ENCODE measurements around the gene RABGAP1L.

RABGAP1L gene

GRCh38 chr1:174654560-174654959 is 495.2 kb downstream of the RABGAP1L start:
- TF ChIP-seq CTCF (IDR thresholded peaks at IDR 0.05; ENCODE audit: insufficient read depth, low read length, poor library complexity, severe bottlenecking) = no peak
- DNase-seq (ENCODE audit: extremely low read depth, insufficient read length) = no peak
- Histone ChIP-seq H3K4me3 (replicated peaks; ENCODE audit: low read depth, low read length) (no peak overlapping the region), H3K27me3 (replicated peaks; ENCODE audit: control insufficient read depth, insufficient read depth, low read length) (no peaks in the 10 kb centered on the region), H3K36me3 (ENCODE audit: control insufficient read depth, insufficient read depth, low read length) (no peaks in the 10 kb centered on the region)

GRCh38 chr1:174656409-174657059 is 497.2 kb downstream of the RABGAP1L start:
- Histone ChIP-seq H3K4me3 (replicated peaks; ENCODE audit: low read depth, low read length) (no peak overlapping the region), H3K27me3 (replicated peaks; ENCODE audit: control insufficient read depth, insufficient read depth, low read length) (no peaks in the 10 kb centered on the region), H3K36me3 (ENCODE audit: control insufficient read depth, insufficient read depth, low read length) (no peaks in the 10 kb centered on the region; the same call in 1 of the 2 replicates)
- TF ChIP-seq CTCF (IDR thresholded peaks at IDR 0.05; ENCODE audit: insufficient read depth, low read length, poor library complexity, severe bottlenecking) = no peak
- DNase-seq (ENCODE audit: extremely low read depth, insufficient read length) = no peak

GRCh38 chr1:174657411-174657810 is 498.1 kb downstream of the RABGAP1L start:
- TF ChIP-seq CTCF (IDR thresholded peaks at IDR 0.05; ENCODE audit: insufficient read depth, low read length, poor library complexity, severe bottlenecking) = no peak
- DNase-seq (ENCODE audit: extremely low read depth, insufficient read length) = no peak
- no peaks in the 10 kb centered on the region for H3K27me3 ChIP-seq (replicated peaks; ENCODE audit: control insufficient read depth, insufficient read depth, low read length)
- H3K4me3 ChIP-seq (replicated peaks; ENCODE audit: low read depth, low read length) = no peak overlapping the region
- H3K36me3 ChIP-seq (ENCODE audit: control insufficient read depth, insufficient read depth, low read length) = no peaks in the 10 kb centered on the region; the same call in 1 of the 2 replicates

DNA sequence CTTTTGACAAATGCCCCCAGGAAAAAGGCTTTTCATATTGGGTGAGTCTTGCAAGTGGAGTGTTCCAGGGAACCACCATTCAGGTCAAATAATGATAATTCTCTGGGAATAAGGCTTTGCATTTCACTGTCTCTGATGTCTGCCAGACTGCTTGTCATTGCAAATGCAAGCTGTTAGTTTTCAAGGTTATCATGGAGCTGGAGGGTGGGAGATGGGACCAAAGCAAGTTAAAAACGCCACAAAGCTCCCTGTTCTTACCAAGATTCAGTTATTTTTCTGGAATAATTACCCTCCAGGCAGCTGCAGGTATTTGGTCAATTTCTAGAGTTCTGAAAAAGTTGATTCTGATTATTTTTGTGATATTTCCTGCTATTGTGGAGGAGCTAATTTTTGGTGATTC is 498.6 kb downstream of the RABGAP1L start:
- no peak for DNase-seq (ENCODE audit: extremely low read depth, insufficient read length)
- H3K27me3 ChIP-seq (replicated peaks; ENCODE audit: control insufficient read depth, insufficient read depth, low read length) = no peaks in the 10 kb centered on the region
- H3K4me3 ChIP-seq (replicated peaks; ENCODE audit: low read depth, low read length) = no peak overlapping the region
- no peak for TF ChIP-seq CTCF (IDR thresholded peaks at IDR 0.05; ENCODE audit: insufficient read depth, low read length, poor library complexity, severe bottlenecking)
- H3K36me3 ChIP-seq (ENCODE audit: control insufficient read depth, insufficient read depth, low read length) = no peaks in the 10 kb centered on the region; the same call in 1 of the 2 replicates

GRCh38 chr1:174659823-174660222 is 500.5 kb downstream of the RABGAP1L start:
- TF ChIP-seq CTCF (IDR thresholded peaks at IDR 0.05; ENCODE audit: insufficient read depth, low read length, poor library complexity, severe bottlenecking) = no peak
- DNase-seq (ENCODE audit: extremely low read depth, insufficient read length) = no peak
- no peaks in the 10 kb centered on the region; the same call in 1 of the 2 replicates for H3K36me3 ChIP-seq (ENCODE audit: control insufficient read depth, insufficient read depth, low read length)
- H3K27me3 ChIP-seq (replicated peaks; ENCODE audit: control insufficient read depth, insufficient read depth, low read length) = no peaks in the 10 kb centered on the region
- H3K4me3 ChIP-seq (replicated peaks; ENCODE audit: low read depth, low read length) = no peak overlapping the region

DNA sequence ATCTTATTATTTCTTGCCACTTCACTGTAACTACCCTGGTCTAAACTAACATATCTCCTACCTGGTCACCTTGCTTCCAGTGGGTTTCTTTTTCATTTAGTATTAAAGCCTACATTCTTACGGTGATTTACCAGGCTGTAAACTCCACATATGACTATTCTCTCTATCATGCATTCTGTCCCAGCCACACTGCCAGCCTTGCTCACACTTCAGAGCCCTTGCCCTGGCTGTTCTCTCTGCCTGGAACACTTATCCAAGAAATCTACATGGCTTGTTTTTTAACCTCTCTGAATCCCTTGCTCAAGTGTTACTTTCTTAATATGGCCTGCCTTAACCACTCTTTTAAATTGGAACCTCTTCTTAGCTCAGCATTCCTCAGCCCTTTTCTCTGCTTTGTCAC is 501.2 kb downstream of the RABGAP1L start:
- TF ChIP-seq CTCF (IDR thresholded peaks at IDR 0.05; ENCODE audit: insufficient read depth, low read length, poor library complexity, severe bottlenecking) = no peak
- H3K27me3 ChIP-seq (replicated peaks; ENCODE audit: control insufficient read depth, insufficient read depth, low read length) = no peaks in the 10 kb centered on the region
- no peak overlapping the region for H3K4me3 ChIP-seq (replicated peaks; ENCODE audit: low read depth, low read length)
- H3K36me3 ChIP-seq (ENCODE audit: control insufficient read depth, insufficient read depth, low read length) = no peaks in the 10 kb centered on the region; the same call in 1 of the 2 replicates
- no peak for DNase-seq (ENCODE audit: extremely low read depth, insufficient read length)

Measured in GM06990 (cell line).